Stromal cell of bone marrow (primary cell): ENCODE results near the gene CALHM3.
"Not testable (repeated sequence)": the region's sequence is repeated elsewhere in the genome, so short reads cannot be mapped to it uniquely, and the experiment has no call there.

Source experiments
- DNase-seq: peaks from one replicate; pipeline ENCODE4 v3.0.0-alpha.2; 2012; ENCODE audit warnings: low read depth

The CALHM3 gene

GRCh38 chr10:103502849-103503660 is 24.0 kb upstream of the CALHM3 start:
- no peak for DNase-seq

GRCh38 chr10:103501186-103501585 is 22.1 kb upstream of the CALHM3 start:
- DNase-seq = no peak

DNA sequence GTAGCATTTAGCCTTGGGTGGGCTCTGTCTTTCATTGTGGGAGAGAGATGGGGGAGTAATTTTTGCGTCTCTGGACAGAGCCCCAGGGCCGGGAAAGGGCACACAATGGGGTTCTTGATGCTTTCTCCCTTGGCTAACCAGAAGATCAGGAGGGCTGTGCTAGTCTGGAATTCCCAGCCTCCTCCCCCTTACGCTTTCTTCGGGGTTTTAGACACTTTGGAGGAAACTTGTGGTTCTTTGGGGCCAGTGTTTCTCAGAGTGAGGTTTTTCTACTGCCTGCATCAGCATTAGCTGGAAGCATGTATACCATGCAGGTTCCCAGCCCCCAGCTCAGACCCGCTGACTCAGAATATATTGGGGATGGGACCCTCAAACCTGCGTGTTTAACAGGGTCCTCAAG is 21.4 kb upstream of the CALHM3 start:
- no peak for DNase-seq

DNA sequence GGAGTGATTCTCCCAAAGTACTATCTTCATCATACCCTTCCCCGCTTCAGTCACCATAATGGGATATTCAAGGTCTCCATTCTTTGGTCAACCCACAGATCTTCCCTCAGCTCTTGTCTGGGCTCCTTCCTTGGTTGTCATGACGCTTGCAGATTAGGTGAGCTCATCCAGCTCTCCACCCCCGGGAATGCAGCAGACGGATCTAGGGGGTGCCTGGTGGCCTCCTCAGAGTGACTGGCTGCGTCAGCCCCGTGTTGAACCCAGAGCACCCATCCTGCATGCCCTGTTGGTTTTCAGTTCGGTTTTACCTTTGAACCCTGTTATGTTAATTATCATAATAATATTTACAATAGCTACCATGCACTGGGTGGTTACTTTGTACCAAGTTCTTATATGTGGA is 20.8 kb upstream of the CALHM3 start:
- no peak for DNase-seq

DNA sequence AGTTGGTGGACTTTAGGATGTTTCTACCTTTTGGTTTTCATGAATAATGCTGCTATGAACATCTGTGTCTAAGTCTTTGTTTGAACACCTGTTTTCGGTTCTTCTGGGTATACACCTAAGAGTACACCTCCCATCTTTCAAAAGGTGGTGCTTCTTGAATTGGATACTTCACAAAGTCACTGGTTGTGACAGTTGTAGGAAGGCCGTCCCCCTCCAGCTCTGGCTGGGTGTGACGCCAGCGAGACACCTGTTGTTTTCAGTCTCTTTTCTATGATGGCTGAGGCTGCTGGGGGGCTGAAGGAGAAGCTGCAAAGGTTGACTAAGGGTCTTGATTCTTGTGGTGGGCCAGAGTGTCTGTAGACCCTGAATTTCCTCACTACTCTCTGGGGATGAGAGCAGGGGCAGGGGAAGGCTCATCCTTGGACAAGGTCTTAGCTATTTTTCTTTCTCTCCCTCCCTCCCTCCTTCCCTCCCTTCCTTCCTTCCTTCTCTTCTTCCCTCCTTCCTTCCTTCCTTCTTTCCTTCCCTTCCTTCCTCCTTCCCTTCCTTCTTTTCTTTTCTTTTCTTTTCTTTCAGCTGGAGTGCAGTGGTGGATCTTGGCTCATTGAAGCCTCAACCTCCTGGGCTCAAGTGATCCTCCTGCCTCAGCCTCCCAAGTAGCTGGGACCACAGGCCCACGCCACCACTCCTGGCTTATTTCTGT is 20.0 kb upstream of the CALHM3 start:
- DNase-seq = no peak

DNA sequence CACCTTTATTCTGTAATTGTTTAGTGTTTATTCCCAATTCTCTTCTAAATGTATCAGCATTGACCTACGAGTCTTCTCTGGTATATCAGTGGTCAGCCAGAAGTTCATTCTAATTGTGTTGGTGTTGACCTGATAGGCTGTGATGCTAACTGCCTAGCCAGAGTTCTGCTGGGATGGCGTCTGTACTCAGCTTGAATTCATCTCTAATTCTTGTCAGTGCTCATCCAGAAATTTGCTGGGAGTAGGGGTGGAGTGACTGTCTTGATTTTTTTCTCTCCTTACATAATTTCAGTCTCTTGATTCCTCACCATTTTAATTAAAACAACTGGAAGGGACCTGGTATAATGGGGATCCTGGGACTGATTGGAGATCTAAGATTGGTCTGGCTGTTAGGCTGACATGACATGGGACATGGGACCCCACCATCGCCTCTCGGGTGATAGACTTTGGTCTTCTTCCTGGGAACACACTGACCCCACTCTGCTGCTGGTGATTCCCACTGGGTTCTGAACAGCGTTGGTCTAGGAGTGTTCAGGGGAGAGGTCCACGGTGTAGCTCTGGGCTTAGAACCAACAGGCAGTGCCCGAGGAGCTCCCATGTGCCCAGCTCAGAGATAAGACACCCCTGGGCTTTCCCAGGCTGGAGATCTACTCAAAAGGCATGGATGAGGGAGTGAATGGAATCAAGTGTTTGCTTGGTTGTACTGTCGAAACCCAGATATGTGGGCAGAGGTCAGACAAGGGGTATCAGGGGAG is 18.3 kb upstream of the CALHM3 start:
- no peak for DNase-seq

GRCh38 chr10:103495321-103495720 is 16.3 kb upstream of the CALHM3 start:
- DNase-seq = no peak

GRCh38 chr10:103493916-103494877 is 15.2 kb upstream of the CALHM3 start:
- no peak for DNase-seq

DNA sequence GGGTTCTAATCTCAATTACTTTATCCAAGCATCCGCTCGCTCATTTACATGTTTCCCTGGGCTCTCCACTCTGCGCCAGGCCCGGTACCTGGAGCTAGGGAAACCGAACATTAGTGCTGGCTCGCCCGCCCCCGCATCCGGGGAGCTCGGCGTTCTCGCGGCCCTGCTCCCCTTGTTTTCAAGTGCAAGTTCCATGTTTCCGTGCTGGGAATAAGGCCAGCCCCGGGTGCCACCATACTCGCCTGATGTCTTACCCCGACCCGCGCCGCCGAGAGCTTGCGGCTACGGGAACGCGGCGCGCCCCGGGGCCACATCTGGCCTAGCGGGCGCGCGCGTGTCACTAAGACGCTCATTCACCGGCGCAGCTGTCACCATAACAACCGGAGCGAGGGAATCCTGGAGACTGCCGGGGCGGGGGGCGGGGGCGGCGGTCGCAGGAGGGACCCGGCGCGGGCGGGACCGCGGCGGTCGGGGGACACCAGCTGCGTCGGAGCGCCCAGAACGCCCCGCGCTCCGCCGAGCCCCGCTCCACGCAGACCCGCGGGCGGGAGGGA is 14.4 kb upstream of the CALHM3 start, which contains the start of gene NEURL1:
NEURL1 (plus strand) TSS at position 344 of the 554 bp plus-strand sequence. CDS start 683 bp downstream, outside the sequence.
- no peak for DNase-seq

DNA sequence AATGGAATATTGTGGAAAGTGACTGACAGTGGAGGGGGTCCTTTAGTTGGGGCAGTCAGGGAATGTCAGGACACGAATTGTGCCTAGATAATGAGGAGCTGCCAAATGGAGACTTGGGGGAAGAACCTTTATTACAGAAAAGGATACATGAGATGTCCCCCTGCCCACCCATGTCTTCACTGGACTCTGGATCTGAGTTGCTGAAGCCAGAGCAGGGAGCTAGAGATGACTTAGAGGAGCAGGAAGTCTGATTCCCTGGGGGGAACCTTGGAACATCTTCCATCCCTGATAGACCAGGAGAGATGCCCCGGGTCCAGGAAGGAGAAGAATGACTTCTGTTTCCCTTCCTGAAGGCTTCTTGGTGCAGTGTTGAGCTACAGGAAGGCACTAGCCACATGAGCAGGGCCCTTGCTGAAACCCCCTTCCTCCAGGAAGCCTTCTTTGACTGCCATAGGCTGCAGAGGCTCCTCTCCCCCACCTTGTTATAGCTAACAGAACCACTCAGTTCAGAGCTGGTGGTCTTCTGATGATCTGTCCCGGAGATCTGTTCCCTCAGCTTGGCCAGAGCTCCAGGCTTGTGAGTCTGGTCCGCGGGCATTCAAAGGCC is 13.7 kb upstream of the CALHM3 start:
- DNase-seq = no peak

GRCh38 chr10:103491729-103492364 is 12.8 kb upstream of the CALHM3 start:
- DNase-seq = peak; percentile 33

- DNase-seq = no peak
Observed at GRCh38 chr10:103490986-103491314, 11.9 kb upstream of the CALHM3 start.

DNA sequence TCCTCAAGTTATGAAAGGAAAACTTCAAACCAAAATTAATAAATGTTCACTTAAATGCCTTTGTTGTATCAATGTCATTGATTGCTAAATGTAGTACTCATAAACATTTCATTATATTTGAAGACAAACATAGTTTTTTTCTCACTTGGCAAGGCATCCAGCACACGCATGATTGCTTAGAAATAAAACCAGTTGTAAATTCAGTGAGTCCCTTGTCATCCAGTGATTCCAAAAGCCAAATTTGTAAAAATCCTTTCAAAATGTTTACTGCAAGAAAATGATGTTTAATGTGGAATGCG is 8.3 kb upstream of the CALHM3 start:
- DNase-seq = no peak

DNA sequence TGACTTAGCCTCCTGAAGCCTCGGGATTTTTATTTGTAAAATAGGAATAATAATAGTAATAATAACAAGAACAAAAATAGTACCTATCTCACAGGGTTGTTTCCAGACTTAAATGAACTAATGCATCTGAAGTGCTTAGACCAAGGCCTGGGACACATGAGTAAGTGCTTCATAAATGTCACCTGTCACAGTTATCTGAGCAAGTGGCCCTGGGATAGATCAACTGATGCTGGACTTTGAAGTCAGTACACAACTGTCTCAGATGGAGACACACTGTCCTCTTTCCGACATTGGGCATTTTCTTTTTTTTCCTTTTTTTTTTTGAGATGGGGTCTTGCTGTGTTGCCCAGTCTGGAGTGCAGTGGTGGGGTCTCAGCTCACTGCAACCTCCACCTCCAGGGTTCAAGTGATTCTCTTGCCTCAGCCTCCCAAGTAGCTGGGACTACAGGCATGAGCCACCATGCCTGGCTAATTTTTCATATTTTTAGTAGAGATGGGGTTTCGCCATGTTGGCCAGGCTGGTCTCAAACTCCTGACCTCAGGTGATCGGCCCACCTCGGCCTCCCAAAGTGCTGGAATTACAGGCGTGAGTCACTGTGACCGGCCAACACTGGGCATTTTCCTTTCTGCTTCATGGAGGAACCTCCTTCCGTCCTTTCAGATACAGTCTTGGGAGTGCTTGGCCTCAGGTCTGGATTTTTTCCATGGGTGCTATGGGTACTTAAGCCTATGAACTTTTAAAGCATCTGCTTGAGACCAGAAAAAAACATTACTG is 7.8 kb upstream of the CALHM3 start:
- not testable (repeated sequence) for DNase-seq

GRCh38 chr10:103481974-103482531 is 3.0 kb upstream of the CALHM3 start:
- DNase-seq = peak; percentile 64

GRCh38 chr10:103480521-103480920 is 1.5 kb upstream of the CALHM3 start:
- no peak for DNase-seq

DNA sequence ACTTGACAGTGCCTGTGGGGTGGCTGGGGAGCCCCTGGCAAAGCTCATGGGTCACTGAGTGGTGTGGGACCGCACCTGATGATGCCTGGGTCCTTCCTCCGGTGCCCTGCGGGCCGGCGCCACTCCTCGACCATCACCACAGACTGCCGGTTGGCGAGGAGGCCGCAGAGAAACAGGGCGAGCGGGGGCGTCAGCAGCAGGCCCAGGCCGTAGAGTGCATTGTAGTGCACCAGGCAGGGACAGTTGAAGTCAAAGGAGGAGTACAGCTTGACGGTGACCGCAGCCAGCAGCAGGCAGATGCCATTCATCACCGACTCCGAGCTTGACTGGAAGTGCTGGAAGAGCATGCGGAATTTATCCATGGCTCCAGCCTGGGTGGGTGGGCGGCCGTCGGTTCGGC is 369 bp downstream of the CALHM3 start:
- DNase-seq = no peak

GRCh38 chr10:103476046-103476768 is 2.8 kb downstream of the CALHM3 start:
- no peak for DNase-seq

DNA sequence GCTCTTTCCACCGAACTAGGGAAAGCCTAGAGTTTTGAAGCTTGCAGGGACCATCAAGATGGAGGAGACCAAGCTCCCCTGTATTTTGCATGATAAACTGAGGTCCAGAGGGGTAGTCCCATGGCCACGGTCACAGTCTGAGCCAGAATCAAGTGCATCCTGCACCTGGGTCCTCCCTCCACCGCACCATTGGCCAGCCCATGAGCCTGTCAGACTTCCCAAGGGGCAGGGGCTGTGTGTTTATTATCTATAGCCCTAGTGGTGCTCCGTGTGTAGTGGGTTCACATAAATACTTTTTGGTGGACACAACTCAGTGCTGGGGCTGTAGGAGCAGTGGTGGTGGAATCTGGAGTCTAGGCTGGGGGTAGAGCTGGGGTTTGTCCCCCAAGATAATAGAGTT is 3.6 kb downstream of the CALHM3 start:
- DNase-seq = no peak
